Measurements from ENCODE around the gene ZNF100.
"Not testable (repeated sequence)": the region's sequence is repeated elsewhere in the genome, so short reads cannot be mapped to it uniquely, and the experiment has no call there.

ZNF100 gene

DNA sequence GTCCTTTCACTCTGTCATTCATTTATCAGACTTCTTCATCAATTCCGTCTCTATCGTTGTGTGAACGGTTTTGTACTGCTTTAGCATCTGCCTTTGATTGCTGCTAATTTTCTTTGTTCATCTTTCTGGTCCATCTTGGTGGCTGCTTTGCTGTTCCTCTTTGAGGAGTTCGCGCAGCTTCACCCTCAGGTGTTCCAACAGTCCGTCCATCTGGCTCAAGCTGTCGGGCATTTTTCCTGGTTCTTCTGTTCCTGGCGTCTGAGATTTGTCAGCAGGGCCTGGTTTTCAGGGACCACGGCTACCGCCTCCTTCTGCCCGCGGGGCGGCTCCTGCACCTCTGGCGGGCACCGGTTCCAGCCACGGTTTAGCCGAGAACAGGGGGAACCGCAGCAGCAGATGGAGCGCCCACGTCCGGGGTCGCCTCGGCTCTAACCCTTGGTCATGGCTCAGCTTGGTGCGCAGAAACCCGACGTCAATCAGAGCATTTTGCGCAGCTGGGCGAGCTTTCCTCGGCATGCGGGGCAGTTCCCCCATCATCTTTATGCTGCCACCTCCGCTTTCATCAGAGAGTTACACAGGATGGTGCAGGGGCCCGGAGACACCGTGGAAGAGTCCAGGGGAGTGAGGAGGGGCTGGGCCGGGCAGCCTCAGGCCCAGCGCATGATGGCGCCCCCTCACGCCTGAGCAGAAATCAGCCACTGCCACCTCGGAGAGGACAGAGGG, 89.5 kb downstream of the ZNF100 start:
- Histone ChIP-seq H3K4me3 (IDR thresholded peaks at IDR 0.05; ENCODE audit: insufficient read depth, low read depth, low read length) (no peak overlapping the region), H3K4me1 (ENCODE audit: low read depth, poor library complexity, severe bottlenecking) (no peaks in the 10 kb centered on the region), H3K9ac (no peak overlapping the region), H4K20me1 (ENCODE audit: insufficient read depth) (no peaks in the 10 kb centered on the region), H3K79me2 (ENCODE audit: insufficient read depth, low read depth) (no peaks in the 10 kb centered on the region), H3K36me3 (ENCODE audit: insufficient read depth) (no peaks in the 10 kb centered on the region), H3K27ac (no peak overlapping the region), H3K4me2 (no peak overlapping the region), H3K27me3 (ENCODE audit: insufficient read depth, low read depth) (no peaks in the 10 kb centered on the region), H2AFZ (ENCODE audit: low read depth) (no peak overlapping the region)
- TF ChIP-seq, protein P1, sequence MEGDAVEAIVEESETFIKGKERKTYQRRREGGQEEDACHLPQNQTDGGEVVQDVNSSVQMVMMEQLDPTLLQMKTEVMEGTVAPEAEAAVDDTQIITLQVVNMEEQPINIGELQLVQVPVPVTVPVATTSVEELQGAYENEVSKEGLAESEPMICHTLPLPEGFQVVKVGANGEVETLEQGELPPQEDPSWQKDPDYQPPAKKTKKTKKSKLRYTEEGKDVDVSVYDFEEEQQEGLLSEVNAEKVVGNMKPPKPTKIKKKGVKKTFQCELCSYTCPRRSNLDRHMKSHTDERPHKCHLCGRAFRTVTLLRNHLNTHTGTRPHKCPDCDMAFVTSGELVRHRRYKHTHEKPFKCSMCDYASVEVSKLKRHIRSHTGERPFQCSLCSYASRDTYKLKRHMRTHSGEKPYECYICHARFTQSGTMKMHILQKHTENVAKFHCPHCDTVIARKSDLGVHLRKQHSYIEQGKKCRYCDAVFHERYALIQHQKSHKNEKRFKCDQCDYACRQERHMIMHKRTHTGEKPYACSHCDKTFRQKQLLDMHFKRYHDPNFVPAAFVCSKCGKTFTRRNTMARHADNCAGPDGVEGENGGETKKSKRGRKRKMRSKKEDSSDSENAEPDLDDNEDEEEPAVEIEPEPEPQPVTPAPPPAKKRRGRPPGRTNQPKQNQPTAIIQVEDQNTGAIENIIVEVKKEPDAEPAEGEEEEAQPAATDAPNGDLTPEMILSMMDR (conservative IDR thresholded peaks at IDR 0.05; ENCODE audit: low read depth, low read length) = no peak

DNA sequence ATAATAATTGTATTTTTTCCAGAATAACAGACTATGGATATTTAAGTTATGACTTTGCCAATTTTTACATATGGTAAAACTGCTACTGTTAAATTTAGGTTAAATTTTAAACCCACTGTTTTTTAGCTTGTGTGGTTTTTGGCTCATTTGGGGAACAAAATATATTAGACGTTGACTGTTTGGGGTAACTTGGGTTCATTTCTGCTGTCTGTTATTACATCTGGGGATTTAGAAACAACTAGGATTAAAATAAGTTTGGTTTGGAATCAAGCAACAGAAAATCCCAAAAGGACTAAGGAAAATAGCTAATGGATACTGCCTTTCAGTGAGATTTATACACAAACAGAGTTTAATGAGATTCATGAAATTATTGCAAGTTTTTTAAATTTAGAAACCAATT, 92.9 kb downstream of the ZNF100 start:
- Histone ChIP-seq H3K9ac (no peak overlapping the region), H3K4me2 (no peak overlapping the region), H3K4me3 (IDR thresholded peaks at IDR 0.05; ENCODE audit: insufficient read depth, low read depth, low read length) (no peak overlapping the region), H4K20me1 (ENCODE audit: insufficient read depth) (no peaks in the 10 kb centered on the region), H3K36me3 (ENCODE audit: insufficient read depth) (no peaks in the 10 kb centered on the region), H3K79me2 (ENCODE audit: insufficient read depth, low read depth) (no peaks in the 10 kb centered on the region), H3K4me1 (ENCODE audit: low read depth, poor library complexity, severe bottlenecking) (no peaks in the 10 kb centered on the region), H3K27me3 (ENCODE audit: insufficient read depth, low read depth) (no peaks in the 10 kb centered on the region), H3K27ac (no peak overlapping the region), H2AFZ (ENCODE audit: low read depth) (no peak overlapping the region)
- TF ChIP-seq, protein P1 (conservative IDR thresholded peaks at IDR 0.05; ENCODE audit: low read depth, low read length) = no peak

DNA sequence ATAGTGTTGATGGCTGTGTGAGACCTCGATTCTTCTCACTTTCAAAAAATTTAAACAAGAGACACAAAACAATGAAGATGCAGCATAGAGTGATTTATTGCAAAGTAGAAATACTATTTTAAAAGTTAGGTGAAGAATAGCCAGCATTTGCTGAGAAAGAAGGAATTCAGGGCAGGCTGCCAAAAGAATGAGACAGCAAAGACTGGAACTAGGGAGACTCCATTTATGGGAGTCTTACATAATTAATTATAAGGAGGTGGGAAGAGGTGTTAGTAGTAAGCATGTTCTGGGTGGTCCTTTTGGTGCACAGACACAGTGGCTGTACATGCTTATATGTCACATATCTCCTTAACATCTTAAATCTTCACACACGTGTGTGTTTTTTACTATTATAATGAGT, 93.9 kb downstream of the ZNF100 start:
- H3K36me3 ChIP-seq (ENCODE audit: insufficient read depth); H3K4me1 ChIP-seq (ENCODE audit: low read depth, poor library complexity, severe bottlenecking); H4K20me1 ChIP-seq (ENCODE audit: insufficient read depth); H3K9ac ChIP-seq; H3K79me2 ChIP-seq (ENCODE audit: insufficient read depth, low read depth); H3K27ac ChIP-seq; H3K27me3 ChIP-seq (ENCODE audit: insufficient read depth, low read depth); H2AFZ ChIP-seq (ENCODE audit: low read depth); H3K4me2 ChIP-seq; H3K4me3 ChIP-seq (IDR thresholded peaks at IDR 0.05; ENCODE audit: insufficient read depth, low read depth, low read length): not testable (repeated sequence)

Measured in KMS-11 (cell line).